K562 (cell line): ENCODE measurements around the gene MCTS1. TPM values are rescaled to one million over a fixed set of nuclear protein-coding genes. Genes with fewer than 3 reads are reported as not detected.

Experiments used
- ATAC-seq: fragments of 200-7000 bp; cut with Tn5 transposase; 3 replicates; pipeline ENCODE4 v1.9.1; 2020; ENCODE audit warnings: moderate library complexity
- BruUV-seq: library from RNA; stranded (reverse); fragments of 400-500 nt; replicated peaks from 2 replicates; lab custom pipeline; 2021; lab: Mats Ljungman, UMichigan
- CTCF ChIA-PET: fragments of 300-600 bp; formaldehyde crosslinking; extraction: SDS; loops from one replicate; lab custom pipeline; 2021; ENCODE audit warnings: low intra/inter-chr PET ratio; lab: Yijun Ruan, JAX
- POLR2A ChIA-PET: fragments of 300-600, 350-650 bp; sonication (Branson Sonifier 250); formaldehyde crosslinking; extraction: SDS; loops from one replicate; lab custom pipeline; 2021; ENCODE audit warnings: antibody characterized with exemption, inconsistent platforms; lab: Yijun Ruan, JAX
- DNase-seq, 4 experiments: peaks; one replicate each; pipeline versions ENCODE4 v3.0.0 to v3.0.0-alpha.2; 2011 to 2018; ENCODE audit warnings: low spot score in 3 of 4, mixed read lengths in 3 of 4; ENCODE audit errors: extremely low read depth in 1 of 4
- FAIRE-seq: peaks from 2 replicates; lab custom pipeline; 2011; peaks lifted over from hg19 to GRCh38; lab: Jason Lieb, UNC
- H2AFZ ChIP-seq: 2 replicates; pipeline ENCODE4 v1.6.0; 2011; ENCODE audit warnings: low read depth, low read length, control low read depth, inconsistent platforms
- H3K27ac ChIP-seq: fragments of 200-600 bp; 3 replicates; pipeline ENCODE4 v1.8.0; 2011; ENCODE audit warnings: low read depth, mild to moderate bottlenecking, control low read depth, inconsistent platforms, low read length, moderate library complexity, mixed read lengths; ENCODE audit errors: extremely low read depth
- H3K27me3 ChIP-seq, 2 experiments: fragments of 300-600 bp in 1 of 2; 2 replicates in 1 of 2; 3 replicates in 1 of 2; pipeline versions ENCODE4 v1.6.0 to v1.8.0; 2011; ENCODE audit warnings: inconsistent platforms in 2 of 2, low read length in 2 of 2, mild to moderate bottlenecking in 1 of 2, mixed read lengths in 1 of 2, moderate library complexity in 1 of 2; ENCODE audit not compliant: control insufficient read depth in 2 of 2, insufficient read depth in 2 of 2
- H3K36me3 ChIP-seq: fragments of 300-600 bp; 3 replicates; pipeline ENCODE4 v1.8.0; 2011; ENCODE audit warnings: mild to moderate bottlenecking, low read length, inconsistent platforms; ENCODE audit not compliant: control insufficient read depth, insufficient read depth
- H3K4me1 ChIP-seq, 2 experiments: fragments of 200-600 bp in 1 of 2; replicated peaks in 1 of 2; 2 replicates in 1 of 2; 3 replicates in 1 of 2; pipeline versions ENCODE4 v1.5.1 to v1.8.0; 2011; ENCODE audit warnings: inconsistent platforms in 2 of 2, low read length in 2 of 2, mild to moderate bottlenecking in 1 of 2, mixed read lengths in 1 of 2, moderate library complexity in 1 of 2; ENCODE audit not compliant: control insufficient read depth in 2 of 2, insufficient read depth in 2 of 2
- H3K4me2 ChIP-seq: 2 replicates; pipeline ENCODE4 v1.6.1; 2011; ENCODE audit warnings: low read length, control low read depth, inconsistent platforms, mixed read lengths; ENCODE audit not compliant: insufficient read depth
- H3K4me3 ChIP-seq: fragments of 200-600 bp; sonication (generic), shearing (Covaris generic); 2 replicates; pipeline ENCODE4 v1.5.1; 2016; ENCODE audit warnings: control low read depth, inconsistent platforms
- H3K79me2 ChIP-seq: fragments of 200-600 bp; 3 replicates; pipeline ENCODE4 v1.8.0; 2011; ENCODE audit warnings: low read length, inconsistent platforms; ENCODE audit not compliant: control insufficient read depth, insufficient read depth
- H3K9ac ChIP-seq, 2 experiments: 2 replicates each; pipeline versions ENCODE4 v1.6.0 to v1.6.1; 2011; ENCODE audit warnings: low read depth in 2 of 2, low read length in 2 of 2, control low read depth in 1 of 2, inconsistent platforms in 1 of 2, mild to moderate bottlenecking in 1 of 2, mixed read lengths in 1 of 2; ENCODE audit not compliant: insufficient read depth in 1 of 2
- H3K9me1 ChIP-seq: one replicate; pipeline ENCODE4 v1.6.0; 2011; ENCODE audit warnings: inconsistent platforms, mild to moderate bottlenecking, low read length, moderate library complexity; ENCODE audit not compliant: control insufficient read depth, insufficient read depth
- H3K9me3 ChIP-seq: replicated peaks from 2 replicates; pipeline ENCODE4 v1.5.1; 2011; ENCODE audit warnings: low read depth, low read length, inconsistent platforms; ENCODE audit not compliant: control insufficient read depth, insufficient read depth
- H4K20me1 ChIP-seq: replicated peaks from 2 replicates; pipeline ENCODE4 v1.6.1; 2011; ENCODE audit warnings: low read length, inconsistent platforms, mixed read lengths; ENCODE audit not compliant: control insufficient read depth, insufficient read depth
- BCL6 ChIP-seq: fragments of 250-450 bp; sonication (Bioruptor Pico); IDR thresholded peaks from 2 replicates; pipeline ENCODE4 v1.4.0; 2020
- CTCFL ChIP-seq: IDR thresholded peaks from 2 replicates; pipeline ENCODE4 v1.6.1; 2011; ENCODE audit warnings: borderline replicate concordance, low read depth, mild to moderate bottlenecking, moderate library complexity, low read length; ENCODE audit not compliant: insufficient read depth, poor library complexity, severe bottlenecking
- DDX20 ChIP-seq: fragments of 450-650 bp; IDR thresholded peaks from 2 replicates; pipeline ENCODE4 v1.6.1; 2016; ENCODE audit warnings: missing genetic modification characterization, low read depth, mild to moderate bottlenecking, missing compliant biosample characterization, moderate library complexity
- L3MBTL2 ChIP-seq: fragments of 450-650 bp; IDR thresholded peaks from 2 replicates; pipeline ENCODE4 v1.6.1; 2016; ENCODE audit warnings: mild to moderate bottlenecking, moderate library complexity
- REST ChIP-seq, 2 experiments: fragments of 450-650 bp; formaldehyde crosslinking in 1 of 2; IDR thresholded peaks; 2 replicates each; pipeline versions ENCODE4 v1.4.0 to v1.6.1; 2014 to 2020; ENCODE audit warnings: mild to moderate bottlenecking in 2 of 2, borderline replicate concordance in 1 of 2, low read depth in 1 of 2
- SLC30A9 ChIP-seq: fragments of 250-450 bp; sonication (Bioruptor Pico); IDR thresholded peaks from 2 replicates; pipeline ENCODE4 v1.8.0; 2022; ENCODE audit warnings: mild to moderate bottlenecking, moderate library complexity
- TEAD4 ChIP-seq, 2 experiments: sonication (generic) in 1 of 2; formaldehyde crosslinking in 1 of 2; IDR thresholded peaks; 2 replicates each; pipeline versions ENCODE4 v1.6.1 to v1.8.0; 2012 to 2022; ENCODE audit warnings: borderline replicate concordance in 1 of 2, inconsistent platforms in 1 of 2, low read length in 1 of 2, mild to moderate bottlenecking in 1 of 2, missing genetic modification reagents in 1 of 2
- ZFPM2 ChIP-seq: fragments of 250-450 bp; sonication (Bioruptor Pico); IDR thresholded peaks from 2 replicates; pipeline ENCODE4 v1.5.1; 2022; ENCODE audit warnings: mild to moderate bottlenecking
- ZNF134 ChIP-seq: fragments of 250-450 bp; sonication (Bioruptor Pico); conservative IDR thresholded peaks from 2 replicates; pipeline ENCODE4 v1.4.0; 2020
- ZNF3 ChIP-seq: fragments of 250-450 bp; sonication (Bioruptor Pico); IDR thresholded peaks from 2 replicates; pipeline ENCODE4 v1.5.0; 2021; ENCODE audit warnings: mild to moderate bottlenecking, moderate library complexity
- ZNF764 ChIP-seq: fragments of 250-450 bp; sonication (Bioruptor Pico); IDR thresholded peaks from 2 replicates; pipeline ENCODE4 v1.4.0; 2020; ENCODE audit warnings: low read depth, mild to moderate bottlenecking, moderate library complexity
- WGBS: fragments of 100-300 bp; shearing (Covaris generic); methylation state at CpG from one replicate; pipeline ENCODE4 v1.1.6; 2016; ENCODE audit warnings: low coverage, mixed read lengths; ENCODE audit not compliant: insufficient coverage; ENCODE audit errors: missing lambda C conversion rate; 5-methylcytosine and 5-hydroxymethylcytosine counted together
- in situ Hi-C: fragments of 300-500 bp; cut with MboI; formaldehyde crosslinking; loops from 4 replicates; pipeline ENCODE4 v1.15.0; 2018; ENCODE audit warnings: inconsistent platforms, mixed read lengths
- intact Hi-C: fragments of 100-400 bp; cut with micrococcal nuclease; formaldehyde crosslinking; loops from 2 replicates; pipeline ENCODE4 v1.14.2; 2022
- polyA plus RNA-seq, 8 experiments: library from polyadenylated mRNA; depleted of rRNA in 4 of 8; stranded (reverse) in 5 of 8; unstranded in 3 of 8; fragments of >200 nt; fragmentation: Nextera tagmentation in 2 of 8; fragmentation: Illumina TruSeq in 1 of 8; extraction: Ambion mirVana in 2 of 8; extraction: Trizol in 1 of 8; gene quantifications; 2 replicates each; pipeline versions ENCODE4 v1.2.1 to v1.2.3, GENCODE V29; 2011 to 2014; ENCODE audit warnings: inconsistent platforms in 1 of 8, missing spikeins in 1 of 8
- total RNA-seq, 7 experiments: library from RNA; depleted of rRNA in 6 of 7; stranded (reverse); fragments of >200 nt in 6 of 7; fragmentation: Illumina TruSeq in 2 of 7; extraction: Trizol in 2 of 7; gene quantifications; 2 replicates each; pipeline versions ENCODE4 v1.2.1 to v1.2.3, GENCODE V29; 2011 to 2021; ENCODE audit warnings: low replicate concordance in 1 of 7

The MCTS1 gene
- total and polyA plus RNA-seq, 9 of the 15 experiments (the other 6 are each of a cell fraction or from before 2014, with no cell fraction given), result 65.3 to 300 (median 152) TPM

- Histone ChIP-seq H3K9ac (no peak overlapping the region), H3K9me3 (no peaks in the 10 kb centered on the region), H3K9me1 (no peaks in the 10 kb centered on the region), H3K27ac (no peak overlapping the region), H3K4me2 (no peak overlapping the region), H3K4me3 (no peak overlapping the region), H2AFZ (no peak overlapping the region), H3K27me3 (no peaks in the 10 kb centered on the region), H4K20me1 (no peaks in the 10 kb centered on the region), H3K36me3 (no peaks in the 10 kb centered on the region), H3K79me2 (peaks cover 10% of the 10 kb centered on the region; the same call in 2 of the 3 replicates), H3K4me1 (peaks cover 11 to 37% of the 10 kb centered on the region in 2 experiments)
- in situ Hi-C loops, result no loop called here
- BruUV-seq, result no TSS peak
- FAIRE-seq (no peak), DNase-seq (no peak), ATAC-seq (no peak)
- 83% methylated on average over 1 of the region's 3 CpGs for WGBS
- intact Hi-C loops, result no loop called here
- CTCF ChIA-PET, result no interaction called here
- POLR2A ChIA-PET, result no interaction called here
- no peak for TF ChIP-seq TEAD4 (IDR thresholded peaks at IDR 0.05; ENCODE audit: low read length)
- TF ChIP-seq TEAD4 (CRISPR knock-in tag; IDR thresholded peaks at IDR 0.05; ENCODE audit: borderline replicate concordance), result no peak
- TF ChIP-seq CTCFL, result no peak
- TF ChIP-seq DDX20, result no peak
- TF ChIP-seq L3MBTL2, result no peak
- TF ChIP-seq ZNF134 (CRISPR knock-in tag), result no peak
- TF ChIP-seq BCL6 (CRISPR knock-in tag), result no peak
- TF ChIP-seq ZNF764 (CRISPR knock-in tag), result no peak
- TF ChIP-seq REST (IDR thresholded peaks at IDR 0.05; ENCODE audit: borderline replicate concordance), result no peak
- no peak for TF ChIP-seq REST (CRISPR knock-in tag; IDR thresholded peaks at IDR 0.05; ENCODE audit: low read depth)
- no peak for TF ChIP-seq SLC30A9 (CRISPR knock-in tag)
- TF ChIP-seq ZNF3 (CRISPR knock-in tag), result no peak
- TF ChIP-seq ZFPM2 (CRISPR knock-in tag), result no peak
These were observed 37.1 kb upstream of the MCTS1 start for GRCh38 chrX:120566817-120567216.
